HS-27A (cell line): Measurements from ENCODE around the gene DOCK10.

Experiments used
- DNase-seq: peaks from one replicate; pipeline ENCODE4 v3.0.0-alpha.2; 2012; ENCODE audit warnings: low read depth, missing footprints

Gene DOCK10

DNA sequence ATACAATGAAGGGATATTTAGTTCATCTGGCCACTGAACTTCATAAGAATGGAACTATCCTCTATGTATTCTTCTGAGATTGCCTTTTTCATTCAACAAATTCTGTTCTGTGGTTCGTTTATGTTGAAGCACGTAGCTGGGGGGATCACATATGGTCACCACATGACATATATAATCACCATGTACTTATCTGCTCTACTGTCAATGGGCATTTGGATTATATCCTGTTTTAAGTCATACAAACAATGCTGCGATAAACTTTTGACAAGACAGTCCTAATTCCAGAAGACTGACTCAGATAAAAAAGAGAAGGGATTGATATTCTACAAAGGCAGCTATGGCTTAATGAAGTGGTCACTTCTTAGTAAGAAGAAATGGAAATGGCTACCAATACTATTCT is 210.1 kb downstream of the DOCK10 start:
- no peak for DNase-seq

GRCh38 chr2:224831530-224831929 is 210.7 kb downstream of the DOCK10 start:
- DNase-seq, result no peak

- no peak for DNase-seq
Observed at GRCh38 chr2:224820283-224820991, 221.8 kb downstream of the DOCK10 start.

DNA sequence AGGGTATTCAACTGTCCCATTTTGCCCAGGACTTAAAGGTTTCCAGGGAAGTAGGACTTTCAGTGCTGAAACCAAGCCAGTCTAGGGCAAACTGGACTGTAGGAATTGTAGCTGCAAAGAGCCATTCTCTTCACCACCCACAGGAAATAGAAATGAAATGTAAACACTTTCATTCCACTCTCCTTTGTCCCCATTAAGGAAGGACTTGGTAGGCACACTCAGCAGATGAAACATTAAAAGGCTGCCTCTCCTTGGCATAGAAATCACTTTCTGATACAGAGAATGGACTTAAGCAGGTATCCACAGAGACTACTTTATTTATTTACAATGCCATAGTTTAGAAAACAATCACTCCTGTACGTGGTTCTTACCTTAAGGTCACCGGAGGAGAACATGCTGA is 223.2 kb downstream of the DOCK10 start:
- DNase-seq, result no peak

DNA sequence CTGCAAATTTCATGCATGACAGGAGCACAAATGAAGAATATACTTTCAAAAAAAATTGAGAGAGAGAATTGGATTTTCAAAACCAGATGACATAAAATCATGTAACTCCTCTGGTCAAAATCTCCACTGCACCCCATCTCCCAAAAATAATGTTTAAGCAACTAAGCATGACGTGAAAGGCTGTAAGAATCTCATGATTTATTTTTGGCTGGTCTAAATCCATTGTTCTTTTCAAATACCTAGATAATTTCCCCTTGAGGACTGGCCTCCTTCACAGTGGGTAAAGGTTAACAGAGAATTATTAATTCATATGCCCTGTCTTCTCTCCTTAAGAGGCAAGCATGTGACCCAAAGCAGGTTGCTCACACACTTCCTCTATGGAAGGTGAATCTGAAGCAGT is 224.6 kb downstream of the DOCK10 start:
- DNase-seq, result no peak

DNA sequence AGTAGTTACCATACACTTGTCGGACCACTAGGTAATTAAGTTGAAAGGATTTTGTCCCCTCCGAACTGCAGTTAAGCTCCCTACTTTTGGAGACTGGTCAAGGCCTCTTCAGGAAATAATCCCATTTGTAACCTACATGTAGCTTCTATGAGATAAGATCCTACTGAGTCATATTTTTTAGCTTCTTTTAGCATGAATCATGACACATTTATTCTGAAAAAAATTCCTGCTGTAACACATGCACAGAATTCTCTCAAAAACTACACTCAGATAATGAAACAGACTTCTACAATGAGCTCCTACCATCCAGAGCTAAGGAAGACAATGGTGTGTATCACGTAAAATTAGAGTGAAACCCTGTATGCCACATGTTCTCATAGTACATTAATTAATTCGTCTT is 225.5 kb downstream of the DOCK10 start:
- DNase-seq, result peak; percentile 59

DNA sequence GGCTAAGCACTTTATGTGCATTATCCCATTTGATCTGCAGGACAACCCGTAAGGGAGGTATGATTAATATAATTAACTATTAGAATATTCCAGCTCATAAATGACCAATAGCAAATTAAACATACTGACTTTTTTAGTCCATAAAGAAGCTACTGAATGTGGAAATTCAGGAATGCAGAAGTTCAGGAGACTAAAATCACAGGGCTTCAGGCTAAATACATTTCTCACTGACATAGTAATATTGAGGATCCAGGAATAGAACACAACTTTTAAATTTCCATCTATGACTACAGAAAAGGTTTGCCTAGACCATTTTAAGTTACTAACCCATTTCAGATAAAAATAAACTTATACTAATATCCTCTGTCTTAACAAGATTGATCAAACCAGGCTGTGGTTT is 228.7 kb downstream of the DOCK10 start:
- DNase-seq, result no peak

GRCh38 chr2:224807153-224807964 is 234.9 kb downstream of the DOCK10 start:
- DNase-seq, result no peak

DNA sequence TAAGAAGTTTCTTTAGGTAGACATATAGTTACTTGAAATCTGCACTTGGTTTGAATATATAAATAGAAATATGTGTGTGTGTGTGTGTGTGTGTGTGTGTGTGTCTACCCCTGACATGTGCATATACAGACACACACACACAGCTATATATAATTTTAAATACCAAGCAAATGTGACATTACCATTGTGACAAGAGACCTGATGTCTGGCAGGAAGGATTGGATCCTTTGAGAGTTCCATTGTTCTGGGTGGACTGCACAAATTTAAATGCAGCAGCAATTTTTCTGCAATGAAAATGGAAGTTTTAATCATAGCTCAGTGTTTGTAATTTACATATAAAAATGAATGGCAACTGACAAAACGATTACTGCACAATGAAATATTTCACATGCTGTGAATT is 238.3 kb downstream of the DOCK10 start:
- no peak for DNase-seq

GRCh38 chr2:224802407-224802806 is 239.9 kb downstream of the DOCK10 start:
- no peak for DNase-seq

- no peak for DNase-seq
Observed at GRCh38 chr2:224801360-224801759, 240.9 kb downstream of the DOCK10 start.

GRCh38 chr2:224799691-224800090 is 242.6 kb downstream of the DOCK10 start:
- no peak for DNase-seq

DNA sequence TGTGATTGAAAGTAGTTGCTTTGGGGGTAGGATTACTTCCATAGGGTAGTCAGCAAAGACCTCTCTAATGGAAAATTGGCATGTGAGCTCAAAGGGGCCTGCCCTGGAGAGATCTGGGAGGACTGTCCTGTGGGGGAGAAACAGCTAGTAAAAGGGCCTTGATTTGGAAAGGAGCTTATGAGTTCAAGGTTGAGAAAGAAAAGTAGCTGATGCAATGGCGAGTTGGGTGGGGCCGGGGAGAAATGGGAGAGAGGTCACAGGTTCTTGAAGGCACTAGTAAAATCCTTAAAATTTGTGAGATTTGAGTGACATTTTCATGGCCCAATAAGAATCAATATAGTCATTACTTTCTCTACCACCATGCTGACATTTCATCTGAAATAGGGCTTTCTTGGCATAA is 244.1 kb downstream of the DOCK10 start:
- no peak for DNase-seq

DNA sequence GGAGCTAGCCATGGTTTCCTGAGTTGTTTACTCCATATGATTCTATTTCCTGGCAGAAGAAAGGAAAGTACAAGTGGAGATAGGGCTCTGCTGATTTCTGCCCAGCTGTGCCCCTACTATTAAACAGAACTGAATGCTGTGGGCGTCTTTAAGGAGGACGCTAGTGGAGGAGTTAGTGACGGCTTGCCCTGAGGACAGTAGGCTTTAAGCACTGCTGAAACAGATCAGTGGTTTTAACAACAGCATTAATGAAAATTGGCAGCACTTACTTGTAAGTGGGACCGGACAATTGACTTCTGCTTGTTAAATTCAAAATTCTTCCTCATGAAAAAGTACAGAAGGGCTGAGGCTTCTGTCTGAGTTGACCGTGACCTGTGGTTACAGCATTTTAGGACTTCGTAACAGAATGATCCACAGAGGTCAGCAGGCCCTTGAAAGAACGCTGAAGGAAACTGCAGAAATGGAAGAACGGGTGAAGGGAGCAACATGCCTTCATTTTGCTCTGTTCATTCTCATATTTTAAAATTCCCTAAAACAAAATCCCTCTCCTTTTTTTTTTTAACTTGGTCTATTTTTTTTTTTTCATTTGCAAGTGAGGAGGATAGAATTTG is 245.5 kb downstream of the DOCK10 start:
- no peak for DNase-seq

DNA sequence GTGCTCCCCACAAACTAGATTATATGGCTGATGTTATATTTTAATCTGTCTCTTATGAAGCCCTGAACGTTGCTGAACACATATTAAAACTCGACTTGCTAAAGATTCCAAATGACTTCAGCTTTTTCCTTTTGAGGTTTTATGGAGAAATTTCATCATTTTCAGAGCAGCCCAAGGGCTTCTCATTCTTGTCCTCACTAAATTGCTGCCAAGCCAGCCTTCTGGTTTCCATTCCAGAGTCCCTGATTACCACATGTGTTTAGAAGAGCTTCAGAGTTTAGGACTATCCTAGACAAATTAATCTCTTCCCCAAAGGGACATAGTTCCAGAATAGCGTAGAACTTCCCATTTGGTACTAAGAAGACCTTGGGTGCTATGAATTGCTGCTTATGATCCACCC is 248.3 kb downstream of the DOCK10 start:
- DNase-seq, result no peak

- DNase-seq, result no peak
Observed at GRCh38 chr2:224786848-224787247, 255.4 kb downstream of the DOCK10 start.

GRCh38 chr2:224781400-224781799 is 260.9 kb downstream of the DOCK10 start:
- no peak for DNase-seq

DNA sequence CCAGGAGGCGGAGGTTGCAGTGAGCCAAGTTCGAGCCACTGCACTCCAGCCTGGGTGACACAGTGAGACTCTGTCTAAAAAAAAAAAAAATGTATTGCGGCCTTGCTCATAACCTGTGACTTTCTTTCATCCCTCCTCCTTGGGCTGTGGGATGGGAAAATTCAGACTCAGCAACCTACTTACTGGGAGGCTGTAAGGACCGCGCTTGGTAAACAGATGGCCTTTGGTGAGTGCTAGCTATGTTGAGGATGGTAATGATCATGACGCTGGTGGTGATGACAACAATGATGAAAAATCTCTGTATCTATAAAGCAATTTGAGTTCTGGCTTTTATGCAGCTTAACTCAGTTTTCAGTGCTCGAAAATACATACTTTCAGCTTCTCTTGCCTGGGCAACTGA is 261.4 kb downstream of the DOCK10 start:
- DNase-seq, result no peak

- DNase-seq, result no peak
Observed at GRCh38 chr2:224780106-224780505, 262.2 kb downstream of the DOCK10 start.

GRCh38 chr2:224778474-224778877 is 263.8 kb downstream of the DOCK10 start:
- peak; percentile 19 for DNase-seq

DNA sequence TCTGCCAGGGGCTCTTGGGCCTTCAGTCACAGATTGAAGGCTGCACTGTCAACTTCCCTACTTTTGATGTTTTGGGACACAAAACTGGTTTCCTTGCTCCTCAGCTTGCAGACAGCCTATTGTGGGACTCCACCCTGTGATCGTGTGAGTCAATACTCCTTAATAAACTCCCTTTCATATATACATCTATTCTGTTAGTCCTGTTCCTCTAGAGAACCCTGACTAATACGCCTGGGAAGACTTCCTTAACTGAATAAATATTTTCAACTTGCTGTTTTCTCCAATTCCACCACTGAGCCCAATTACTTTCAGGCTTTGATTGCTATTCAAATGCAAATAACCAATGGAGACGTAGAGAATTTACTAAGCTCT is 264.7 kb downstream of the DOCK10 start:
- no peak for DNase-seq

GRCh38 chr2:224776795-224777558 is 265.3 kb downstream of the DOCK10 start:
- no peak for DNase-seq
